HEK293T (cell line): Measurements from ENCODE around the gene PNMA8B.
A peak's percentile ranks its signal among the peaks of the same experiment; 100 is the strongest.
"Not testable (repeated sequence)": the region's sequence is repeated elsewhere in the genome, so short reads cannot be mapped to it uniquely, and the experiment has no call there.

ENCODE experiments used
- CTCF ChIA-PET: fragments of 350-600 bp; formaldehyde crosslinking; extraction: SDS; loops from one replicate; lab custom pipeline; 2021; ENCODE audit warnings: antibody characterized with exemption, inconsistent platforms; lab: Yijun Ruan, JAX
- POLR2A ChIA-PET: fragments of 350-600 bp; formaldehyde crosslinking; extraction: SDS; loops from one replicate; lab custom pipeline; 2020; ENCODE audit warnings: antibody characterized with exemption, inconsistent platforms; lab: Yijun Ruan, JAX
- DNase-seq: peaks from one replicate; pipeline ENCODE4 v3.0.0; 2012; ENCODE audit warnings: mixed read lengths; ENCODE audit errors: extremely low spot score
- ARNT ChIP-seq: fragments of 450-650 bp; IDR thresholded peaks from 2 replicates; pipeline ENCODE4 v1.6.1; 2017; ENCODE audit warnings: mild to moderate bottlenecking
- BHLHE40 ChIP-seq: fragments of 450-650 bp; IDR thresholded peaks from 2 replicates; pipeline ENCODE4 v1.6.1; 2016; ENCODE audit warnings: mild to moderate bottlenecking, moderate library complexity, borderline replicate concordance
- CTBP1 ChIP-seq: fragments of 450-650 bp; IDR thresholded peaks from 2 replicates; pipeline ENCODE4 v1.6.1; 2016; ENCODE audit warnings: borderline replicate concordance
- ELF4 ChIP-seq: fragments of 450-650 bp; IDR thresholded peaks from 2 replicates; pipeline ENCODE4 v1.6.1; 2017; ENCODE audit warnings: antibody characterized with exemption
- FOXA1 ChIP-seq: fragments of 450-650 bp; IDR thresholded peaks from 2 replicates; pipeline ENCODE4 v1.6.1; 2016; ENCODE audit warnings: mild to moderate bottlenecking
- FOXK2 ChIP-seq: fragments of 450-650 bp; IDR thresholded peaks from 2 replicates; pipeline ENCODE4 v1.6.1; 2016; ENCODE audit warnings: mild to moderate bottlenecking
- FOXM1 ChIP-seq: fragments of 450-650 bp; IDR thresholded peaks from 2 replicates; pipeline ENCODE4 v1.6.1; 2017; ENCODE audit warnings: mild to moderate bottlenecking, borderline replicate concordance
- HDGF ChIP-seq: fragments of 450-650 bp; IDR thresholded peaks from 2 replicates; pipeline ENCODE4 v1.6.1; 2017; ENCODE audit warnings: antibody characterized with exemption, borderline replicate concordance
- L3MBTL2 ChIP-seq: fragments of 450-650 bp; conservative IDR thresholded peaks from 2 replicates; pipeline ENCODE4 v1.6.1; 2016; ENCODE audit warnings: mild to moderate bottlenecking
- LEF1 ChIP-seq: fragments of 450-650 bp; IDR thresholded peaks from 2 replicates; pipeline ENCODE4 v1.6.1; 2017; ENCODE audit warnings: mild to moderate bottlenecking, borderline replicate concordance
- NFRKB ChIP-seq: fragments of 450-650 bp; IDR thresholded peaks from 2 replicates; pipeline ENCODE4 v1.6.1; 2016; ENCODE audit warnings: mild to moderate bottlenecking, moderate library complexity
- SP1 ChIP-seq: fragments of 450-650 bp; IDR thresholded peaks from 2 replicates; pipeline ENCODE4 v1.6.1; 2017
- SUZ12 ChIP-seq: fragments of 450-650 bp; IDR thresholded peaks from 2 replicates; pipeline ENCODE4 v1.6.1; 2016; ENCODE audit warnings: mild to moderate bottlenecking
- TARDBP ChIP-seq: fragments of 450-650 bp; IDR thresholded peaks from 2 replicates; pipeline ENCODE4 v1.6.1; 2016
- ZNF384 ChIP-seq: fragments of 450-650 bp; IDR thresholded peaks from 2 replicates; pipeline ENCODE4 v1.6.1; 2016
- TF ChIP-seq, protein P1 (sequence below): fragments of 450-650 bp; IDR thresholded peaks from 2 replicates; pipeline ENCODE4 v1.6.1; 2016

PNMA8B gene

DNA sequence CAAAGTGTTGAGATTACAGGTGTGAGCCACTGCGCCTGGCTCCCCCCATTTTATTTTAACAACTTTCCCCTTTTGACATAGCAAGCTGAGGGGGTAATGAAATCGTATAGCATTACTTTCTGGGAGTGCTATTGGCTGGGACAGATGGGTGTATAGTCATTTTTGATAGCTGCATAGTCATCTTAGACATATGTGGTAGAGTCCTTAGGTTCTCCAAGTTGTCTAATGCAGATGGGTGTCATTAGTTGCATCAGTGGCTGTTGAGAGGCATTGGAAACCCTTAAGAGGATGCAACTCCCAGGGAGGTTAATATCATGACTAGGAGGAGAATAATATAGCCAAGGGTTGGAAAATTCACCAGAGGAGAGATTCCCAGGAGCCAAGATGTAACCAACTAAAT, 28.6 kb upstream of the PNMA8B start:
- no peak for DNase-seq
- POLR2A ChIA-PET, result no interaction called here
- CTCF ChIA-PET, result no interaction called here
- TF ChIP-seq ARNT (no peak), NFRKB (no peak)

- POLR2A ChIA-PET, DNase-seq: not testable (repeated sequence)
- CTCF ChIA-PET, result interaction anchor here (0.8 kb wide), 1 partner anchor 20 kb away, joined by 3 read pairs; no protein-coding TSS in a partner anchor
These were observed 27.3 kb upstream of the PNMA8B start for GRCh38 chr19:46522988-46523387.

DNA sequence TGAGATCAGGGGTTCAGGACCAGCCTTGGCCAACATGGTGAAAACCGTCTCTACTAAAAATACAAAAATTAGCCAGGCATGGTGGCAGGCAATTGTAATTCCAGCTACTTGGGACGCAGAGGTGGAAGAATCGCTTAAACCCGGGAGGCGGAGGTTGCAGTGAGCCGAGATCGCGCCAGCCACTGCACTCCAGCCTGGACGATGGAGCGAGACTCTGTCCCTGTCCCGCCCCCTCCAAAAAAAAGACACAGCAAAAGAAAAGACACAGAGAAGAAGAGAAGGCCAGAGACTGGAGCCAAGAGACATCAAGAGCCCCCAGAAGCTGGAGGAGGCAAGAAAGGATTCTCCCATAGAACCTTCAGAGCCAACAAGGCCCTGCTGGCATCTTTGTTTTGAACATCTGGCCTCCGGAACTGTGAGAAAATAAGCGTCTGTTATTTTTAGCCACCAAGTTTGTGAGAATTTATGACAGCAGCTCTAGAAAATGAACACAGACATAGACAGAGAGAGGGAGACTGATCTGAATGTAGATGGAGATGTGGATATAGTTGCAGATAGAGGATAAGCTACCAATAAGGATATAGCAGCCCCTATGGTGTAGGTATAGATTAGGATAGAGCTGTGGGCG, 25.7 kb upstream of the PNMA8B start:
- ChIA-PET CTCF (interaction anchor here (1.1 kb wide), 2 partner anchors 16 to 21 kb away, joined by 3 read pairs; no protein-coding TSS in a partner anchor), POLR2A (no interaction called here)
- TF ChIP-seq, protein P1, sequence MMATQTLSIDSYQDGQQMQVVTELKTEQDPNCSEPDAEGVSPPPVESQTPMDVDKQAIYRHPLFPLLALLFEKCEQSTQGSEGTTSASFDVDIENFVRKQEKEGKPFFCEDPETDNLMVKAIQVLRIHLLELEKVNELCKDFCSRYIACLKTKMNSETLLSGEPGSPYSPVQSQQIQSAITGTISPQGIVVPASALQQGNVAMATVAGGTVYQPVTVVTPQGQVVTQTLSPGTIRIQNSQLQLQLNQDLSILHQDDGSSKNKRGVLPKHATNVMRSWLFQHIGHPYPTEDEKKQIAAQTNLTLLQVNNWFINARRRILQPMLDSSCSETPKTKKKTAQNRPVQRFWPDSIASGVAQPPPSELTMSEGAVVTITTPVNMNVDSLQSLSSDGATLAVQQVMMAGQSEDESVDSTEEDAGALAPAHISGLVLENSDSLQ, result no peak
- TF ChIP-seq CTBP1 (no peak), FOXM1 (no peak), SUZ12 (no peak), ZNF384 (no peak), ARNT (no peak), FOXK2 (no peak), ELF4 (no peak), L3MBTL2 (no peak), HDGF (no peak), SP1 (no peak), BHLHE40 (no peak), TARDBP (no peak), NFRKB (no peak), LEF1 (no peak)
- DNase-seq, result no peak

- CTCF ChIA-PET, result interaction anchor here (1.0 to 1.4 kb wide), 3 partner anchors 10 to 125 kb away, joined by 3 to 7 read pairs (median 5); no protein-coding TSS in a partner anchor
- no peak for DNase-seq
- POLR2A ChIA-PET, result no interaction called here
- TF ChIP-seq CTBP1 (no peak), FOXK2 (no peak), TARDBP (no peak), FOXM1 (no peak), LEF1 (no peak), FOXA1 (no peak), HDGF (no peak), ELF4 (no peak), L3MBTL2 (no peak), ARNT (no peak), SUZ12 (no peak), SP1 (no peak), BHLHE40 (no peak), ZNF384 (no peak), NFRKB (no peak)
- TF ChIP-seq, protein P1, result no peak
These were observed 24.9 kb upstream of the PNMA8B start for GRCh38 chr19:46520616-46521015.

- no peak for TF ChIP-seq CTBP1
- TF ChIP-seq BHLHE40, result no peak
- TF ChIP-seq LEF1, result no peak
- TF ChIP-seq FOXK2, result no peak
- TF ChIP-seq SUZ12, result no peak
- TF ChIP-seq ZNF384, result no peak
- no peak for TF ChIP-seq FOXA1
- TF ChIP-seq L3MBTL2, result no peak
- TF ChIP-seq, protein P1, result no peak
- TF ChIP-seq ARNT, result no peak
- no peak for TF ChIP-seq TARDBP
- no peak for TF ChIP-seq FOXM1
- no peak for DNase-seq
- CTCF ChIA-PET, result interaction anchor here (0.6 to 1.4 kb wide), 4 partner anchors 12 to 236 kb away, joined by 3 to 6 read pairs (median 3); no protein-coding TSS in a partner anchor
These were observed 21.8 kb upstream of the PNMA8B start for GRCh38 chr19:46517471-46517870.

DNA sequence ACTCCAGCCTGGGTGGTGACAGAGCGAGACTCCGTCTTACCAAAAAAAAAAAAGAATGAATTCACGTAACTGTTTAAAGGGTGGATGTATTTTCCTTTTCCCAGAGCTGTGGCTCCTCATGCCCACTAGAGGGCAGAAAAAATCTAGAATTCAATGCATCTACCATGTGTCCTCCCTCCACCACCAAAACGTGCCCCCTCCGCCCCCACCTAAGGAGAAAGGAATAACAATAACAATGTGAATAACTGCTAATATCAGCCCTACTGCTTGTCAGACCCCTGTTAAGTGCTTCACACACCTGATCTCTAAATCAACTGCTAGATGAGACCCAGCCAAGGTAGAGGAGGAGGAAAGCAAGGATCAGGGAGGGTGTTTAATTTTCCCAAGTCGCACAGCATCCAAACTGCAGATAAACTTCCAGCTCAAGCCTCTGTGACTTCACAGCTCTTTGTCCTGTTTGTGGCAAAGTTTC, 20.2 kb upstream of the PNMA8B start:
- POLR2A ChIA-PET, result interaction anchor here (0.6 kb wide), 1 partner anchor 158 kb away, joined by 3 read pairs; no protein-coding TSS in a partner anchor
- peak; percentile 71 for DNase-seq
- CTCF ChIA-PET, result interaction anchor here (0.7 to 1.0 kb wide), 3 partner anchors 13 to 114 kb away, joined by 3 to 4 read pairs (median 4); no protein-coding TSS in a partner anchor

More at GRCh38 chr19:46517471-46517870, 21.8 kb upstream of the PNMA8B start:
- POLR2A ChIA-PET, result no interaction called here

More for the DNA sequence above, 20.2 kb upstream of the PNMA8B start:
- 0 out of 2 replicates have a peak, but pooled peaks have one; percentile 68 for TF ChIP-seq FOXM1
- TF ChIP-seq L3MBTL2, result peak; percentile 10; the same call in 1 of the 2 replicates
- TF ChIP-seq ZNF384, result peak; percentile 77
- TF ChIP-seq, protein P1, result no peak
